Duodenal mucosa (tissue), 2 donors: Measurements from ENCODE around the gene PCDHGC4.

Experiments used
- H3K27ac ChIP-seq: one replicate; pipeline ENCODE4 v1.7.0; 2013; ENCODE audit warnings: low read depth, low read length
- H3K27me3 ChIP-seq, 2 donors: one replicate each; pipeline ENCODE4 v1.7.0; 2013; ENCODE audit warnings: low read length in 2 of 2, control low read depth in 1 of 2; ENCODE audit not compliant: insufficient read depth in 2 of 2, control insufficient read depth in 1 of 2
- H3K36me3 ChIP-seq, 2 donors: one replicate each; pipeline ENCODE4 v1.7.0; 2013; ENCODE audit warnings: low read length in 2 of 2, control low read depth in 1 of 2; ENCODE audit not compliant: insufficient read depth in 2 of 2, control insufficient read depth in 1 of 2
- H3K4me1 ChIP-seq, 2 donors: one replicate each; pipeline ENCODE4 v1.7.0; 2013; ENCODE audit warnings: low read length in 2 of 2, control low read depth in 1 of 2; ENCODE audit not compliant: insufficient read depth in 2 of 2, control insufficient read depth in 1 of 2
- H3K4me3 ChIP-seq, 2 donors: one replicate each; pipeline ENCODE4 v1.7.0; 2013; ENCODE audit warnings: low read length in 2 of 2, low read depth in 1 of 2
- H3K9ac ChIP-seq, 2 donors: one replicate each; pipeline ENCODE4 v1.7.0; 2013; ENCODE audit warnings: low read length in 2 of 2, low read depth in 1 of 2
- H3K9me3 ChIP-seq, 2 donors: one replicate each; pipeline ENCODE4 v1.7.0; 2013; ENCODE audit warnings: low read length in 2 of 2, control low read depth in 1 of 2; ENCODE audit not compliant: control insufficient read depth in 1 of 2

Gene PCDHGC4

GRCh38 chr5:141528291-141528984 lies 43.6 kb downstream of the PCDHGC4 start:
- peaks cover 13 to 15% of the 10 kb centered on the region in 2 donors for H3K4me1 ChIP-seq
- H3K27me3 ChIP-seq: no peaks in the 10 kb centered on the region
- no peak overlapping the region for H3K9ac ChIP-seq
- H3K36me3 ChIP-seq: peaks cover 29 to 74% of the 10 kb centered on the region in 2 donors
- H3K9me3 ChIP-seq: no peaks in the 10 kb centered on the region
- no peak overlapping the region for H3K4me3 ChIP-seq
- no peak overlapping the region for H3K27ac ChIP-seq

- Histone ChIP-seq H3K9me3 (no peaks in the 10 kb centered on the region), H3K27me3 (no peaks in the 10 kb centered on the region), H3K4me3 (no peak overlapping the region), H3K36me3 (peaks cover 24 to 69% of the 10 kb centered on the region in 2 donors), H3K4me1 (peaks cover 13 to 15% of the 10 kb centered on the region in 2 donors), H3K9ac (no peak overlapping the region), H3K27ac (no peak overlapping the region)
Observed at GRCh38 chr5:141529002-141529401, 44.2 kb downstream of the PCDHGC4 start.

GRCh38 chr5:141529873-141530272 lies 45.0 kb downstream of the PCDHGC4 start:
- Histone ChIP-seq H3K4me3 (no peak overlapping the region), H3K27me3 (no peaks in the 10 kb centered on the region), H3K9ac (no peak overlapping the region), H3K27ac (no peak overlapping the region), H3K9me3 (no peaks in the 10 kb centered on the region), H3K36me3 (peaks cover 22 to 68% of the 10 kb centered on the region in 2 donors), H3K4me1 (peaks cover 11 to 14% of the 10 kb centered on the region in 2 donors)

GRCh38 chr5:141532726-141533125 lies 47.9 kb downstream of the PCDHGC4 start:
- Histone ChIP-seq H3K4me3 (no peak overlapping the region), H3K9me3 (no peaks in the 10 kb centered on the region), H3K27ac (no peak overlapping the region), H3K9ac (no peak overlapping the region), H3K36me3 (peaks cover 20 to 49% of the 10 kb centered on the region in 2 donors), H3K4me1 (no peaks in the 10 kb centered on the region), H3K27me3 (no peaks in the 10 kb centered on the region)

DNA sequence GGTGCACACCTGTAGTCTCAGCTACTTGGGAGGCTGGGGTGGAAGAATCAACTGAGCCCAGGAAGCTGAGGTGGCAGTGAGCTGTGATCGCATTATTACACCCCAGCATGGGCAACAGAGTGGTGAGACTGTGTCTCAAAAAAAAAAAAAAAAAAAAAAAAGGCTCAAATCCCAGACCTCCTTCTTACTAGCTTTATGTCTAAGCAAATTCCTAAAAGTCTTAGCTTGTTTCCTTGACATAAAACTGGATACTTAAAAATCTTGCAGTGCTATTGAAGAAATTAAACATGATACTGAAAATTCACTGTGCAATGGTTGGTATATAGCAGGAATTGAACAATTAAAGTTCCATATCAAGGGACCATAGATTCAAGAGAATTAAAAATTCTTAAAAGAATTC lies 49.1 kb downstream of the PCDHGC4 start:
- H3K4me3 ChIP-seq: no peak overlapping the region
- no peak overlapping the region for H3K9ac ChIP-seq
- H3K4me1 ChIP-seq: no peaks in the 10 kb centered on the region
- H3K36me3 ChIP-seq: peaks cover 12 to 37% of the 10 kb centered on the region in 2 donors
- no peak overlapping the region for H3K27ac ChIP-seq
- H3K27me3 ChIP-seq: no peaks in the 10 kb centered on the region
- no peaks in the 10 kb centered on the region for H3K9me3 ChIP-seq

- no peak overlapping the region for H3K4me3 ChIP-seq
- no peak overlapping the region for H3K27ac ChIP-seq
- no peaks in the 10 kb centered on the region for H3K27me3 ChIP-seq
- no peaks in the 10 kb centered on the region for H3K9me3 ChIP-seq
- H3K9ac ChIP-seq: no peak overlapping the region
- no peaks in the 10 kb centered on the region for H3K4me1 ChIP-seq
- peaks cover 8 to 30% of the 10 kb centered on the region in 2 donors for H3K36me3 ChIP-seq
Observed at GRCh38 chr5:141534492-141535213, 49.8 kb downstream of the PCDHGC4 start.
